Endothelial cell of umbilical vein (primary cell): Measurements from ENCODE around the gene ARHGEF11. TPM values are rescaled to one million over a fixed set of nuclear protein-coding genes. Genes with fewer than 3 reads are reported as not detected.

Source experiments
- BruUV-seq: library from RNA; stranded (reverse); fragments of 400-500 nt; replicated peaks from 2 replicates; lab custom pipeline; 2021; lab: Mats Ljungman, UMichigan
- CTCF ChIA-PET: fragments of 300-600, 350-600 bp; sonication (Branson Sonifier 250); formaldehyde crosslinking; loops from one replicate; lab custom pipeline; 2021; ENCODE audit warnings: antibody characterized with exemption, inconsistent platforms; lab: Charles Lee
- POLR2A ChIA-PET: fragments of 300-600, 350-600 bp; sonication (Branson Sonifier 250); formaldehyde crosslinking; loops from one replicate; lab custom pipeline; 2021; ENCODE audit warnings: antibody characterized with exemption, inconsistent platforms; lab: Charles Lee
- DNase-seq: peaks from one replicate; pipeline ENCODE4 v3.0.0-alpha.2; 2011; ENCODE audit warnings: low read depth, low spot score
- FAIRE-seq: peaks from 2 replicates; lab custom pipeline; 2011; peaks lifted over from hg19 to GRCh38; lab: Jason Lieb, UNC
- H2AFZ ChIP-seq: 2 replicates; pipeline ENCODE4 v1.6.0; 2012; ENCODE audit warnings: low read depth, low read length, control low read depth, inconsistent platforms
- H3K27ac ChIP-seq: 2 replicates; pipeline ENCODE4 v1.5.1; 2011; ENCODE audit warnings: low read depth, mild to moderate bottlenecking, control low read depth, low read length, moderate library complexity; ENCODE audit not compliant: insufficient read depth
- H3K27me3 ChIP-seq, 2 experiments: 2 replicates each; pipeline versions ENCODE4 v1.6.0 to v1.6.1; 2011; ENCODE audit warnings: low read length in 2 of 2, mixed read lengths in 1 of 2; ENCODE audit not compliant: control insufficient read depth in 2 of 2, insufficient read depth in 2 of 2
- H3K36me3 ChIP-seq, 2 experiments: 2 replicates in 1 of 2; 3 replicates in 1 of 2; pipeline ENCODE4 v1.5.1; 2011; ENCODE audit warnings: low read length in 2 of 2, mild to moderate bottlenecking in 1 of 2, moderate library complexity in 1 of 2; ENCODE audit not compliant: control insufficient read depth in 2 of 2, insufficient read depth in 2 of 2; ENCODE audit errors: extremely low read depth in 1 of 2
- H3K4me1 ChIP-seq: 3 replicates; pipeline ENCODE4 v1.5.1; 2011; ENCODE audit warnings: mild to moderate bottlenecking, low read length; ENCODE audit not compliant: control insufficient read depth, insufficient read depth; ENCODE audit errors: extremely low read depth
- H3K4me2 ChIP-seq: 2 replicates; pipeline ENCODE4 v1.6.1; 2011; ENCODE audit warnings: low read length, control low read depth, mixed read lengths; ENCODE audit not compliant: insufficient read depth
- H3K4me3 ChIP-seq, 3 experiments: fragments of 200-600 bp in 1 of 3; sonication (generic), shearing (Covaris generic) in 1 of 3; replicated peaks in 1 of 3; 2 replicates each; pipeline ENCODE4 v1.5.1; 2011 to 2016; ENCODE audit warnings: control low read depth in 3 of 3, low read length in 3 of 3, mild to moderate bottlenecking in 2 of 3, inconsistent platforms in 1 of 3, low read depth in 1 of 3, moderate library complexity in 1 of 3; ENCODE audit not compliant: insufficient read depth in 1 of 3
- H3K79me2 ChIP-seq: 2 replicates; pipeline ENCODE4 v1.6.0; 2012; ENCODE audit warnings: low read length, inconsistent platforms; ENCODE audit not compliant: control insufficient read depth, insufficient read depth
- H3K9ac ChIP-seq: replicated peaks from 2 replicates; pipeline ENCODE3; 2011; ENCODE audit warnings: low read length, control low read depth; ENCODE audit not compliant: insufficient read depth; ENCODE audit errors: extremely low read depth
- H3K9me1 ChIP-seq: replicated peaks from 3 replicates; pipeline ENCODE4 v1.6.0; 2011; ENCODE audit warnings: mild to moderate bottlenecking, low read length; ENCODE audit not compliant: control insufficient read depth, insufficient read depth; ENCODE audit errors: extremely low read depth
- H3K9me3 ChIP-seq: replicated peaks from 2 replicates; pipeline ENCODE4 v1.5.1; 2012; ENCODE audit warnings: low read length, inconsistent platforms; ENCODE audit not compliant: control insufficient read depth, insufficient read depth
- H4K20me1 ChIP-seq: replicated peaks from 2 replicates; pipeline ENCODE3; 2011; ENCODE audit warnings: mild to moderate bottlenecking, low read length; ENCODE audit not compliant: control insufficient read depth, insufficient read depth; ENCODE audit errors: extremely low read depth
- EZH2 ChIP-seq: IDR thresholded peaks from 2 replicates; pipeline ENCODE4 v1.6.1; 2012; ENCODE audit warnings: borderline replicate concordance, low read depth, mild to moderate bottlenecking, moderate library complexity, low read length, inconsistent platforms; ENCODE audit not compliant: severe bottlenecking
- FOS ChIP-seq: IDR thresholded peaks from 2 replicates; pipeline ENCODE4 v1.6.1; 2011; ENCODE audit warnings: mild to moderate bottlenecking, low read length, moderate library complexity, borderline replicate concordance; ENCODE audit not compliant: insufficient read depth
- GATA2 ChIP-seq: IDR thresholded peaks from 2 replicates; pipeline ENCODE4 v1.7.0; 2011; ENCODE audit warnings: low read depth, mild to moderate bottlenecking, moderate library complexity, mixed read lengths, low read length; ENCODE audit not compliant: insufficient read length, insufficient read depth
- JUN ChIP-seq: IDR thresholded peaks from 2 replicates; pipeline ENCODE4 v1.6.1; 2011; ENCODE audit warnings: borderline replicate concordance, low read depth; ENCODE audit not compliant: insufficient read length, insufficient read depth
- MYC ChIP-seq: IDR thresholded peaks from one replicate; pipeline ENCODE4 v1.6.1; 2011; ENCODE audit warnings: mild to moderate bottlenecking, low read depth, low read length
- POLR2A ChIP-seq: IDR thresholded peaks from 2 replicates; pipeline ENCODE4 v1.6.1; 2012; ENCODE audit warnings: low read depth, mild to moderate bottlenecking, control low read depth, low read length
- POLR2AphosphoS5 ChIP-seq: IDR thresholded peaks from 2 replicates; pipeline ENCODE4 v1.6.1; 2012; ENCODE audit warnings: low read depth, mild to moderate bottlenecking, control low read depth, low read length, moderate library complexity; ENCODE audit not compliant: insufficient read depth
- dilution Hi-C: fragments of 300-500 bp; cut with MboI; formaldehyde crosslinking; loops from one replicate; pipeline ENCODE4 v1.15.0; 2019; ENCODE audit warnings: low sequenced_read_pairs; ENCODE audit not compliant: extremely low pct_ligation_motif_present
- intact Hi-C: fragments of 100-400 bp; cut with micrococcal nuclease; formaldehyde crosslinking; loops from one replicate; pipeline ENCODE4 v1.10.0; 2022
- polyA plus RNA-seq, 4 experiments: library from polyadenylated mRNA; depleted of rRNA in 3 of 4; stranded (reverse) in 3 of 4; unstranded in 1 of 4; fragments of >200 nt; gene quantifications; 2 replicates each; pipeline versions ENCODE4 v1.2.1 to v1.2.3, GENCODE V29; 2011 to 2012; ENCODE audit warnings: missing spikeins in 1 of 4
- total RNA-seq: library from RNA; stranded (reverse); gene quantifications from 2 replicates; pipeline ENCODE4 v1.2.3, GENCODE V29; 2021
- TF ChIP-seq, protein P1 (sequence below): IDR thresholded peaks from 2 replicates; pipeline ENCODE4 v1.6.1; 2011; ENCODE audit not compliant: insufficient read depth, insufficient read length

Gene ARHGEF11
- total and polyA plus RNA-seq, 2 donors (not counting 3 experiments of a cell fraction or from before 2014, with no cell fraction given): 18.2 to 28.0 TPM

DNA sequence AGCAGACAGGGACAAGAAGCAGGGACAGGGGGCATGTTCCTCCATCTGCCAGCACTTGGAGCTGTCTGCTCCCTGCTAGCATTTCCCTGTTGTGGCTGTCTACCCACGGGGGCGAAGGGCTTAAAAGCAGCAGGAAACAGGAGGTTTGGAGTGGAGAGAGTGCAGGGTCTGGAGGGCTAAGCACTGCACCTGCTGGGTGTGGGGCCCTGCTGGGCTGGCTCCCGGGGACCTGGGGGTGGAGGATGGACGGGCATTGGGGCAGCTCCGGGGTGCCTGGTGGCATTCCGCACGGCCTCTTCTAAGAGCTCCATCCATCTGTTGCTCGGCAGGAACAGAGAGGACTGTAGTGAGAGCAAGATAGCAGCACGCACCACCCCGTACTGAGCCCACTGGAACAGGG is 103.9 kb downstream of the ARHGEF11 start:
- H3K9me1 ChIP-seq: no peaks in the 10 kb centered on the region
- no peak for TF ChIP-seq JUN
- TF ChIP-seq FOS: no peak
- TF ChIP-seq GATA2: no peak
- TF ChIP-seq, protein P1, sequence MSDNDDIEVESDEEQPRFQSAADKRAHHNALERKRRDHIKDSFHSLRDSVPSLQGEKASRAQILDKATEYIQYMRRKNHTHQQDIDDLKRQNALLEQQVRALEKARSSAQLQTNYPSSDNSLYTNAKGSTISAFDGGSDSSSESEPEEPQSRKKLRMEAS: no peak
- TF ChIP-seq POLR2A: no peak
- no peak for TF ChIP-seq EZH2
- no peak for TF ChIP-seq POLR2AphosphoS5
- no peak for FAIRE-seq
- no peak overlapping the region for H3K4me2 ChIP-seq
- POLR2A ChIA-PET: no interaction called here
- no peak for DNase-seq
- CTCF ChIA-PET: interaction anchor here (1.2 to 1.7 kb wide), 4 partner anchors 14 to 133 kb away, joined by 3 to 5 read pairs (median 3); no protein-coding TSS in a partner anchor
- no peaks in the 10 kb centered on the region for H4K20me1 ChIP-seq
- dilution Hi-C loops (no loop called here), intact Hi-C loops (no loop called here)
- H3K27me3 ChIP-seq: no peaks in the 10 kb centered on the region
- no peak overlapping the region for H3K27ac ChIP-seq
- H2AFZ ChIP-seq: no peak overlapping the region
- no peak overlapping the region for H3K9ac ChIP-seq
- H3K4me1 ChIP-seq: no peaks in the 10 kb centered on the region
- H3K79me2 ChIP-seq: no peaks in the 10 kb centered on the region
- peaks cover 11 to 56% of the 10 kb centered on the region in 2 experiments for H3K36me3 ChIP-seq
- no peaks in the 10 kb centered on the region for H3K9me3 ChIP-seq
- H3K4me3 ChIP-seq: no peak overlapping the region
- BruUV-seq: no TSS peak

DNA sequence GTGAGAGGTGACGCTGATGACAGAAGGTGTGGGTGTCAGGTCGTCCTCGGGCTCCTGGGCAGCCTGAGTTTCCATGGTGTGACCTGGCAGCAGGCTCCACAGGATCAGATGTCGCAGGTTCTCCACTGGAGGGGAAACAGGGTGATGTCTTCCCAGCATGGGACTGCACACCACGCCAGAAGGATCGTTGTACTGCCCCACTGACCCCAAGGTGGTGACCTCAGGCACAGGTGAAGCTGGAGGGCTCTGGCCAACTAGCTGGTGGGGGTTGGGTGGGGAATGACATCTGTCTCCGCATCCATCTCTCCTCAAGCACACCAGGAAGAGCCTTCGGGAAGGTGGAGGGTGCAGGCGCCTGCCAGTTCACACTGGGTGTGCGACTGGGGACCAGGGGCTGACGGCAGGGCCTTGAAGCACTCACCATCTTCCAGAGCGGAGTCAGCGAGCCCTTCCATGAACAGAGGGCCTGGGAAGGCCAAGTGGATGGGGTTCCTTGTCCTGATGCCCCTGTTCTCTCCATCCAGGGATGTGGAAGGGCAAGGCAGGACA is 105.7 kb downstream of the ARHGEF11 start:
- peaks cover 8 to 44% of the 10 kb centered on the region in 2 experiments for H3K36me3 ChIP-seq
- intact Hi-C loops (no loop called here), dilution Hi-C loops (no loop called here)
- CTCF ChIA-PET: interaction anchor here (1.2 to 2.7 kb wide), 2 partner anchors 12 to 150 kb away, joined by 4 to 11 read pairs; no protein-coding TSS in a partner anchor
- H3K4me2 ChIP-seq: no peak overlapping the region
- H3K27ac ChIP-seq: no peak overlapping the region
- DNase-seq: no peak
- no peaks in the 10 kb centered on the region for H3K79me2 ChIP-seq
- no peak for FAIRE-seq
- H3K4me1 ChIP-seq: no peaks in the 10 kb centered on the region
- no peak overlapping the region for H2AFZ ChIP-seq
- no peaks in the 10 kb centered on the region for H3K9me1 ChIP-seq
- H3K9ac ChIP-seq: no peak overlapping the region
- no TSS peak for BruUV-seq
- TF ChIP-seq JUN (no peak), FOS (no peak), MYC (no peak), EZH2 (no peak)
- H4K20me1 ChIP-seq: no peaks in the 10 kb centered on the region
- POLR2A ChIA-PET: no interaction called here
- no peak overlapping the region for H3K4me3 ChIP-seq
- no peaks in the 10 kb centered on the region for H3K9me3 ChIP-seq
- H3K27me3 ChIP-seq: no peaks in the 10 kb centered on the region
